ENCODE measurements around the gene KRT80.

Gene KRT80

DNA sequence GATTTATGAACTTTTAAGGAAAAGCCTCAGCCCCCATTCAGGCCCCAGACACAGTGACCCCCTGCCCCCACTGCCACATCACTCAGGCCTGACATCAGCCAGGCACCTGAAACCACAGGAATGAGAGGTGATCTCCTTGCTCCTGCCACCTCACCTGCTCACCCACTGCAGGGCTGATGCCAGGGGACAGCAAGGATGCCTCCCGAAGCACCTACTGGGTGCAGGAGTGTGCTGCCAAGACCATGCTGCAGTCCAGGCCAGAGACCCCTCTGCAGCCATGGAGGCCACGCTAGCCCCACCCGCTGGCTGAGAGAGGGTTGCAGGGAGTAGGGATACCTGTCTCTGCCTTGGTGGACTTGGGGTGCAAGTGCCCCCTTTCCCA is 22.6 kb upstream of the KRT80 start:
- DNase-seq (ENCODE audit: low read depth) = no peak
- no peak overlapping the region for H3K4me3 ChIP-seq (ENCODE audit: low read length)
- TF ChIP-seq, protein P1, sequence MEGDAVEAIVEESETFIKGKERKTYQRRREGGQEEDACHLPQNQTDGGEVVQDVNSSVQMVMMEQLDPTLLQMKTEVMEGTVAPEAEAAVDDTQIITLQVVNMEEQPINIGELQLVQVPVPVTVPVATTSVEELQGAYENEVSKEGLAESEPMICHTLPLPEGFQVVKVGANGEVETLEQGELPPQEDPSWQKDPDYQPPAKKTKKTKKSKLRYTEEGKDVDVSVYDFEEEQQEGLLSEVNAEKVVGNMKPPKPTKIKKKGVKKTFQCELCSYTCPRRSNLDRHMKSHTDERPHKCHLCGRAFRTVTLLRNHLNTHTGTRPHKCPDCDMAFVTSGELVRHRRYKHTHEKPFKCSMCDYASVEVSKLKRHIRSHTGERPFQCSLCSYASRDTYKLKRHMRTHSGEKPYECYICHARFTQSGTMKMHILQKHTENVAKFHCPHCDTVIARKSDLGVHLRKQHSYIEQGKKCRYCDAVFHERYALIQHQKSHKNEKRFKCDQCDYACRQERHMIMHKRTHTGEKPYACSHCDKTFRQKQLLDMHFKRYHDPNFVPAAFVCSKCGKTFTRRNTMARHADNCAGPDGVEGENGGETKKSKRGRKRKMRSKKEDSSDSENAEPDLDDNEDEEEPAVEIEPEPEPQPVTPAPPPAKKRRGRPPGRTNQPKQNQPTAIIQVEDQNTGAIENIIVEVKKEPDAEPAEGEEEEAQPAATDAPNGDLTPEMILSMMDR (conservative IDR thresholded peaks at IDR 0.05; ENCODE audit: low read depth, low read length) = peak; percentile 24

DNA sequence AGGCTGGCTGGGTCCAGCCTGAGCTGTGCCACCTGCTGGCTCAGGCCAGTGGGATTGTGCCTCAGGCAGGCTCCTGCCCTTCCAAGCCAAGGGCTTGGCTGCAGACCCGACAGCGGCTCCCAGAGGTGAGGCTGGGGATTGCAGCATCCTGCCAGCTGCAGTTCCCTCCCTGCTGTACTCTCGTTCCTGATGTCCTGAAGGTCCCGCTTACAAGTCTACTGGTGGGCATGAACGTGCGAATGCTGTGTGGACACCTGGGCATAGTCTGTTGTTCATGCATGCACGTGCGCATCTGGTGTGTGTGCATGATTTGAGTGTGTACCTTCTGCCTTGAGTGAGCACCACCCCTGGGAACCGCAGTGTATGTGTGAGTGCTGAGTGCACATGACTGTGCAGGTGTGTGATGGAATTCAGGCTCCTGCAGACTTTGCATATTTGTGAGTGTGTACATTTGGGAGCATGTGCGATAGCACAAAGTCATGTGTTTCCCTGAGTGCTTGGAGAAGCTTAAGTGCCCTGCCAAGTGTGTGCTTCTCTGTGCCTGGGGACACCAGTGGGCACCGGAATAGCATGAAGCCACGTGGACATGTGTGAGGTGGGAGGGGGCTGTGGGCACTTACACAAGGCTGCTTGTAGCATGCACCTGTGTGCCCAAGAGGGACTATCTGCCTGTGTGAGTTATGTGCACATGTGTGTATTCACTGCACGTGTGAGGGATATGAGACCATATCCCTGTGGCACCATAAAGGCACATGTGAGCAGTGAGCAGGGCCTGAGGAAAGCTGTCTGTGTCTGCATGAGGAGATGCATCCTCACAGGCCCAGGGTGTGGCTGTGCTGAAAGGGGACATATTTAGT is 22.0 kb upstream of the KRT80 start:
- H3K4me3 ChIP-seq (ENCODE audit: low read length) = no peak overlapping the region
- no peak for DNase-seq (ENCODE audit: low read depth)
- TF ChIP-seq, protein P1 (conservative IDR thresholded peaks at IDR 0.05; ENCODE audit: low read depth, low read length) = peak; percentile 100

GRCh38 chr12:52212701-52213563 is 21.1 kb upstream of the KRT80 start:
- no peak overlapping the region for H3K4me3 ChIP-seq (ENCODE audit: low read length)
- TF ChIP-seq, protein P1 (conservative IDR thresholded peaks at IDR 0.05; ENCODE audit: low read depth, low read length) = no peak
- no peak for DNase-seq (ENCODE audit: low read depth)

DNA sequence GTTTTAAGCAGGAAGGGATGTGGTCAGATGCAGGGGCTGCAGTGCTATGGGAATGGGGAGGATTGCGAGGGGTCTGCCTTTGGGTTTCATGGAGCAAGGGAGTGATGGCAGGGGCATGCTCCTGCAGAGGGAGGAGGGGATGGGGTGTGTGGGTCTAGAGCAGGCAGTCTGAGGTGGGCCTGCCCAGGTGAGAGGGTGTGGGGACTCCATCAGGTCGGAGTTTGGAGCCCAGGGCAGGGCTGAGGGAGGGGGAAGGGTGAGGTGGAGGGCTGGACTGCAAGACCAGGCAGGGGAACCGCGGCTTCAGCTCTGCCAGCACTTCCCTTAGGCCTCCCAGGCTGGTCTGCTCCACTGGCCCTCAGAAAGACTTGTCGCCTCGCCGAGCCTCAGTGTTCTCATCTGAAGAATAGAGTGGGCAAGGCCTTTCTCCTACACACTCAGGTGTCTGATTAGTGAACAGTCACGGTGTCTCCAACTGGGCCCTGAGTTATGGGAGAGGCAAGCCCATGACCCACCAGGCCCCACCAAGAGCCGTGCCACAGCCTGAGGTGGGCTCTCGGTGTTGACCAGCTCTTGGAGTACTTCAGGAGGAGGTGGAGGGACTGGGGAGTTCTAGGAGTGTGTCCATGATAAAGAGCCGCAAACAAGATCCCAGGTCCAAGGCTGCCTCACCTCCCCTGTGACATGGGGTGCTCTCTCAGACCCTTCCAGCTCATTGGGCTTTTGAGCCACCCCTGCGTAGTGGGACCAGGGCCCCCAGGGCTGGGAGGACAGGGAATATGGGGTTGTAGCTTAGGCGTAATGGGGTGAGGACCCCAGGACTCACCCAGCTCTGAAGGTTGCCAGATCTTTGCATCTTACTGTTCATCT is 20.1 kb upstream of the KRT80 start:
- TF ChIP-seq, protein P1 (conservative IDR thresholded peaks at IDR 0.05; ENCODE audit: low read depth, low read length) = no peak
- H3K4me3 ChIP-seq (ENCODE audit: low read length) = no peak overlapping the region
- no peak for DNase-seq (ENCODE audit: low read depth)

DNA sequence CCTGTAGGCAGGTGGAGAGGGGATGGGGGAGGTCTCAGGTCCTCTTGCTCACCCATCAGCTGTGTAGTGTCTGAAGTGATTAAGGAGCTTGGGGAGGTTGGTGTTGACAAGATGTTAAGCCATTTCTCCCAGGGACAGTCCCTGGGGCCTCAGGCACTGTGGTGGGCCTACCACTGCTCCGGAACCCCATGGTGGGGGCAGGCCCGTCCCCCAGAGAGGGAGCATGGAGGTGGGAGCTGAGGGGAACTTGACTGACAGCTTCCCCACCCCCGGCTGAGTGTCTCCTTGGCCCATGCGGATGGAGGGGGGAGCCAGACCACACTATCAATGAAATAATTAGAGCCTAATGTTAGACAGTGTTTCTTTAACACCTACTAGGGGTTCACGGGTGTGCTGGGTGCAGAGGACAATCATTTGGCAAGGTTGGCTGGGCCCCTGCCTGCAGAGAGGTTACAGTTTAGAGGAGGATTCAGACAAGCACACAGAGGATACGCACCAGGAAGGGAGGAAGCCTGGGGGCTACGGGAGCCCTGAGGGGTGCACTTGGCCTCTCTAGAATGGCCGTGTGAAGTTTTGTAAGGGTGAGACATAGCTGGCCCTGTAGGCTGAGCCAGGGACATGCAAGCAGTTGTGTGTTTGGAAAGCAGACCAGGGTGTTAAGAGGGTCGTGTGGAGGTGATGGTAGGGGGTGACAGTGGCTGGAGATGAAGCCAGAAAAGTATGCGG is 19.3 kb upstream of the KRT80 start:
- no peak overlapping the region for H3K4me3 ChIP-seq (ENCODE audit: low read length)
- DNase-seq (ENCODE audit: low read depth) = no peak
- TF ChIP-seq, protein P1 (conservative IDR thresholded peaks at IDR 0.05; ENCODE audit: low read depth, low read length) = no peak
